Activated CD8-positive, alpha-beta memory T cell treated with anti-CD3 and anti-CD28 coated beads, Interleukin-2, amount 50 U/mL, for 48 hours (primary cell): ENCODE measurements around the gene LRRC37A3.
"Not testable (repeated sequence)": the region's sequence is repeated elsewhere in the genome, so short reads cannot be mapped to it uniquely, and the experiment has no call there.

Experiments used
- DNase-seq: peaks from one replicate; pipeline ENCODE4 v3.0.0-alpha.2; 2020

LRRC37A3 gene

GRCh38 chr17:64919289-64920025 is at the start of gene LRRC37A3:
TSS of gene LRRC37A3 (minus strand) at chr17:64919478. CDS start at chr17:64897257, 22,221 bp downstream.
- DNase-seq = peak; percentile 100

GRCh38 chr17:64965873-64966287 is 46.6 kb upstream of the LRRC37A3 start:
- peak; percentile 89 for DNase-seq

- DNase-seq = not testable (repeated sequence)
Measured at GRCh38 chr17:64965256-64965872, 46.1 kb upstream of the LRRC37A3 start.

GRCh38 chr17:64964796-64965195 is 45.5 kb upstream of the LRRC37A3 start:
- DNase-seq = no peak

GRCh38 chr17:64963814-64964213 is 44.5 kb upstream of the LRRC37A3 start:
- not testable (repeated sequence) for DNase-seq

- DNase-seq = not testable (repeated sequence)
Measured at GRCh38 chr17:64961563-64962378, 42.5 kb upstream of the LRRC37A3 start.

- no peak for DNase-seq
Measured at GRCh38 chr17:64951877-64952276, 32.6 kb upstream of the LRRC37A3 start.

GRCh38 chr17:64950871-64951270 is 31.6 kb upstream of the LRRC37A3 start:
- no peak for DNase-seq

GRCh38 chr17:64947152-64947551 is 27.9 kb upstream of the LRRC37A3 start:
- DNase-seq = no peak

GRCh38 chr17:64941761-64942160 is 22.5 kb upstream of the LRRC37A3 start:
- no peak for DNase-seq

GRCh38 chr17:64941045-64941444 is 21.8 kb upstream of the LRRC37A3 start:
- no peak for DNase-seq

- no peak for DNase-seq
Measured at GRCh38 chr17:64940055-64940454, 20.8 kb upstream of the LRRC37A3 start.

- DNase-seq = peak; percentile 80
Measured at GRCh38 chr17:64938925-64939474, 19.7 kb upstream of the LRRC37A3 start.

GRCh38 chr17:64938290-64938689 is 19.0 kb upstream of the LRRC37A3 start:
- DNase-seq = no peak

GRCh38 chr17:64936117-64936516 is 16.8 kb upstream of the LRRC37A3 start:
- DNase-seq = no peak

GRCh38 chr17:64934284-64934778 is 15.1 kb upstream of the LRRC37A3 start:
- DNase-seq = not testable (repeated sequence)

GRCh38 chr17:64932850-64933249 is 13.6 kb upstream of the LRRC37A3 start:
- not testable (repeated sequence) for DNase-seq

- DNase-seq = not testable (repeated sequence)
Measured at GRCh38 chr17:64930374-64930773, 11.1 kb upstream of the LRRC37A3 start.

- DNase-seq = not testable (repeated sequence)
Measured at GRCh38 chr17:64929419-64930209, 10.3 kb upstream of the LRRC37A3 start.

- DNase-seq = not testable (repeated sequence)
Measured at GRCh38 chr17:64928701-64929100, 9.4 kb upstream of the LRRC37A3 start.

- DNase-seq = not testable (repeated sequence)
Measured at GRCh38 chr17:64927444-64927843, 8.2 kb upstream of the LRRC37A3 start.

GRCh38 chr17:64926430-64926829 is 7.2 kb upstream of the LRRC37A3 start:
- not testable (repeated sequence) for DNase-seq
